Islet precursor cell (in vitro differentiated cells): ENCODE measurements around the gene SLC39A7.

Experiments used
- DNase-seq: peaks from one replicate; pipeline ENCODE4 v3.0.0-alpha.2; 2018

The SLC39A7 gene

GRCh38 chr6:33200219-33201146 is at the start of gene SLC39A7, which contains the start of gene RXRB:
TSS of gene SLC39A7 (plus strand) at chr6:33200867. CDS start at chr6:33201246, 379 bp downstream.
TSS of gene RXRB (minus strand) at chr6:33200665. CDS start at chr6:33200476, 189 bp downstream.
- peak; percentile 100 for DNase-seq

GRCh38 chr6:33151050-33151449 is 49.6 kb upstream of the SLC39A7 start:
- DNase-seq: no peak

GRCh38 chr6:33154349-33154748 is 46.3 kb upstream of the SLC39A7 start:
- no peak for DNase-seq

- no peak for DNase-seq
These were observed 44.1 kb upstream of the SLC39A7 start for GRCh38 chr6:33156561-33156960.

GRCh38 chr6:33156964-33157363 is 43.7 kb upstream of the SLC39A7 start:
- no peak for DNase-seq

GRCh38 chr6:33160096-33160495 is 40.6 kb upstream of the SLC39A7 start:
- no peak for DNase-seq

GRCh38 chr6:33160728-33161344 is 39.8 kb upstream of the SLC39A7 start:
- peak; percentile 50 for DNase-seq

- peak; percentile 82 for DNase-seq
These were observed 39.0 kb upstream of the SLC39A7 start for GRCh38 chr6:33161354-33162331.

GRCh38 chr6:33163540-33163939 is 37.1 kb upstream of the SLC39A7 start:
- peak; percentile 38 for DNase-seq

- peak; percentile 52 for DNase-seq
These were observed 36.5 kb upstream of the SLC39A7 start for GRCh38 chr6:33164176-33164575.

GRCh38 chr6:33164665-33165373 is 35.8 kb upstream of the SLC39A7 start:
- DNase-seq: peak; percentile 29

GRCh38 chr6:33165581-33166258 is 34.9 kb upstream of the SLC39A7 start:
- peak; percentile 45 for DNase-seq

- DNase-seq: no peak
These were observed 34.3 kb upstream of the SLC39A7 start for GRCh38 chr6:33166363-33166762.

GRCh38 chr6:33166811-33167210 is 33.9 kb upstream of the SLC39A7 start:
- peak; percentile 42 for DNase-seq

- DNase-seq: peak; percentile 37
These were observed 33.0 kb upstream of the SLC39A7 start for GRCh38 chr6:33167374-33168283.

GRCh38 chr6:33168284-33168601 is 32.4 kb upstream of the SLC39A7 start:
- peak; percentile 44 for DNase-seq

- no peak for DNase-seq
These were observed 32.0 kb upstream of the SLC39A7 start for GRCh38 chr6:33168639-33169038.

GRCh38 chr6:33169291-33170175 is 31.1 kb upstream of the SLC39A7 start:
- peak; percentile 44 for DNase-seq
